Caco-2 (cell line): Measurements from ENCODE around the gene SPTB. TPM values are rescaled to one million over a fixed set of nuclear protein-coding genes. Genes with fewer than 3 reads are reported as not detected.

Experiments used
- BruUV-seq: library from RNA; stranded (reverse); fragments of 400-500 nt; replicated peaks from 2 replicates; lab custom pipeline; 2021; lab: Mats Ljungman, UMichigan
- CTCF ChIA-PET: fragments of 300-600 bp; sonication (Branson Sonifier 250); formaldehyde crosslinking; loops from one replicate; lab custom pipeline; 2022; ENCODE audit warnings: antibody characterized with exemption; lab: Charles Lee
- POLR2A ChIA-PET: fragments of 300-600 bp; sonication (Branson Sonifier 250); formaldehyde crosslinking; loops from one replicate; lab custom pipeline; 2022; ENCODE audit warnings: antibody characterized with exemption; lab: Charles Lee
- DNase-seq, 2 experiments: peaks; one replicate each; pipeline versions ENCODE4 v3.0.0 to v3.0.0-alpha.2; 2020 to 2022
- H3K27me3 ChIP-seq: replicated peaks from 2 replicates; pipeline ENCODE4 v1.6.0; 2011; ENCODE audit warnings: low read length; ENCODE audit not compliant: control insufficient read depth, insufficient read depth
- H3K36me3 ChIP-seq: 2 replicates; pipeline ENCODE4 v1.5.1; 2011; ENCODE audit warnings: low read length; ENCODE audit not compliant: control insufficient read depth, insufficient read depth
- H3K4me1 ChIP-seq: fragments of 250-450 bp; sonication (Bioruptor Pico); 2 replicates; pipeline ENCODE4 v1.5.1; 2020; ENCODE audit warnings: mild to moderate bottlenecking
- H3K4me3 ChIP-seq: 2 replicates; pipeline ENCODE4 v1.5.1; 2011; ENCODE audit warnings: low read depth, mild to moderate bottlenecking, control low read depth, low read length
- H3K9me3 ChIP-seq: fragments of 250-450 bp; sonication (Bioruptor Pico); 2 replicates; pipeline ENCODE4 v1.5.1; 2020; ENCODE audit warnings: mild to moderate bottlenecking, moderate library complexity
- H3K27ac Mint-ChIP-seq: one replicate; pipeline ENCODE4 v1.8.0; 2022; ENCODE audit warnings: mixed read lengths; ENCODE audit not compliant: unreplicated experiment
- H3K27me3 Mint-ChIP-seq: one replicate; pipeline ENCODE4 v1.8.0; 2022; ENCODE audit warnings: mixed read lengths; ENCODE audit not compliant: insufficient read depth, unreplicated experiment
- H3K36me3 Mint-ChIP-seq: one replicate; pipeline ENCODE4 v1.8.0; 2022; ENCODE audit warnings: mild to moderate bottlenecking, mixed read lengths; ENCODE audit not compliant: insufficient read depth, unreplicated experiment
- H3K4me1 Mint-ChIP-seq: one replicate; pipeline ENCODE4 v1.8.0; 2022; ENCODE audit warnings: low read depth, mixed read lengths; ENCODE audit not compliant: unreplicated experiment
- H3K4me3 Mint-ChIP-seq: one replicate; pipeline ENCODE4 v1.8.0; 2022; ENCODE audit warnings: mild to moderate bottlenecking, moderate library complexity, mixed read lengths; ENCODE audit not compliant: unreplicated experiment
- H3K9me3 Mint-ChIP-seq: one replicate; pipeline ENCODE4 v1.8.0; 2022; ENCODE audit warnings: mixed read lengths; ENCODE audit not compliant: unreplicated experiment
- intact Hi-C: fragments of 100-400 bp; cut with micrococcal nuclease; formaldehyde crosslinking; loops from one replicate; pipeline ENCODE4 v1.10.0; 2022; ENCODE audit not compliant: unreplicated experiment
- total RNA-seq: library from RNA; stranded (reverse); gene quantifications from 2 replicates; pipeline ENCODE4 v1.2.3, GENCODE V29; 2022
- TF ChIP-seq, protein P1 (sequence below), 2 experiments: fragments of 200-600 bp in 1 of 2; IDR thresholded peaks; 1 replicate in 1 of 2; 2 replicates in 1 of 2; pipeline versions ENCODE4 v1.5.1 to v1.8.0; 2011 to 2022; ENCODE audit warnings: antibody characterized with exemption in 1 of 2, control low read depth in 1 of 2, inconsistent platforms in 1 of 2, low read depth in 1 of 2, low read length in 1 of 2, mild to moderate bottlenecking in 1 of 2, moderate library complexity in 1 of 2; ENCODE audit not compliant: insufficient read depth in 1 of 2, severe bottlenecking in 1 of 2, unreplicated experiment in 1 of 2

The SPTB gene
- total RNA-seq, 1 experiment from 2014 or later, result 1.7 TPM

DNA sequence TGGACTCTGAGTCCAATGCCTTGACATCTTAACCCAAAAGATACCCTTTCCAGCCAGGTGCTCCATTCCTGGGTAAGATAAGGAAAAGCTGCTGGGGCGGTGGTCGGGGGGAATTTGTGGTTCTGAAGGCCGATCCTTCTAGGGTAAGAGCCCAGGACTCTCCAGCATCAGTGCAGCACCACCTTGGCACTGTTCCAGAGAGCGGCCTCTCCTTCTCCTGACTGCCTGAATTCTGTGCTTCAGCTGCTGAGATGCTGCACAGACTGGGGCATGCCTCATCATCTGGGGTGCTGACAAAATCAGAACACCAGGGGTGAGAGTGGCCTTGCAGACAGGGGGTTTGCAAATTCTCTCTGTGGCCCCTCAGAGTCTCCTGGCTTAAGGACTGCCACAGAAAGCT lies 87.5 kb downstream of the SPTB start:
- Mint-ChIP-seq H3K9me3 (no peaks in the 10 kb centered on the region), H3K27ac (no peak overlapping the region), H3K27me3 (no peaks in the 10 kb centered on the region), H3K36me3 (no peaks in the 10 kb centered on the region), H3K4me3 (no peak overlapping the region), H3K4me1 (no peaks in the 10 kb centered on the region)
- no peak overlapping the region for H3K4me3 ChIP-seq
- no peak for DNase-seq
- H3K9me3 ChIP-seq, result no peaks in the 10 kb centered on the region
- H3K36me3 ChIP-seq, result no peaks in the 10 kb centered on the region
- H3K4me1 ChIP-seq, result no peaks in the 10 kb centered on the region
- intact Hi-C loops, result no loop called here
- ChIA-PET POLR2A (no interaction called here), CTCF (interaction anchor here (1.0 kb wide), 1 partner anchor 9 kb away, joined by 4 read pairs; no protein-coding TSS in a partner anchor)
- no TSS peak for BruUV-seq
- H3K27me3 ChIP-seq, result no peaks in the 10 kb centered on the region
- TF ChIP-seq, protein P1, sequence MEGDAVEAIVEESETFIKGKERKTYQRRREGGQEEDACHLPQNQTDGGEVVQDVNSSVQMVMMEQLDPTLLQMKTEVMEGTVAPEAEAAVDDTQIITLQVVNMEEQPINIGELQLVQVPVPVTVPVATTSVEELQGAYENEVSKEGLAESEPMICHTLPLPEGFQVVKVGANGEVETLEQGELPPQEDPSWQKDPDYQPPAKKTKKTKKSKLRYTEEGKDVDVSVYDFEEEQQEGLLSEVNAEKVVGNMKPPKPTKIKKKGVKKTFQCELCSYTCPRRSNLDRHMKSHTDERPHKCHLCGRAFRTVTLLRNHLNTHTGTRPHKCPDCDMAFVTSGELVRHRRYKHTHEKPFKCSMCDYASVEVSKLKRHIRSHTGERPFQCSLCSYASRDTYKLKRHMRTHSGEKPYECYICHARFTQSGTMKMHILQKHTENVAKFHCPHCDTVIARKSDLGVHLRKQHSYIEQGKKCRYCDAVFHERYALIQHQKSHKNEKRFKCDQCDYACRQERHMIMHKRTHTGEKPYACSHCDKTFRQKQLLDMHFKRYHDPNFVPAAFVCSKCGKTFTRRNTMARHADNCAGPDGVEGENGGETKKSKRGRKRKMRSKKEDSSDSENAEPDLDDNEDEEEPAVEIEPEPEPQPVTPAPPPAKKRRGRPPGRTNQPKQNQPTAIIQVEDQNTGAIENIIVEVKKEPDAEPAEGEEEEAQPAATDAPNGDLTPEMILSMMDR (IDR thresholded peaks at IDR 0.05; ENCODE audit: insufficient read depth in 1 of 2, low read depth in 1 of 2, low read length in 1 of 2, severe bottlenecking in 1 of 2, unreplicated experiment in 1 of 2), result no peak

DNA sequence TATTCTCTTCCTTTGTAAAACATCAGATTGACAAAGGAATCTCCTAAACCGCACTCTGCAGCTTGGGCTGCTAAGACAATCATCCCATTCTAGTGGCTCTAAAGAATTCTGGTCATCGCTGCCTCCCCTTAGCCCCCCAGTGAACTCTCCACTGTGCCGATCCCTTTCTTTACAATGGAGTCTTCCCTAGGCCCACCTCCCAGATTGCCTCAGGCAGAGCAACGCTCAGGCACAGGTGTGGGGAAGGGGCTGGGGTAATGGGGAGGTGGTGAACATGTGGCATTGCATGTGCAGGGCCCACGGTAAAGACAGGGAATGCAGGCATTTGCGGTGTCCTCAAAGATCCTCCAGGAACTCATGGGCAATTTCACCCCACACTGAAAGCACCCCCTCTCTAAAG lies 89.2 kb downstream of the SPTB start:
- Mint-ChIP-seq H3K27me3 (no peaks in the 10 kb centered on the region), H3K4me3 (no peak overlapping the region), H3K9me3 (no peaks in the 10 kb centered on the region), H3K4me1 (no peaks in the 10 kb centered on the region), H3K27ac (no peak overlapping the region), H3K36me3 (no peaks in the 10 kb centered on the region)
- BruUV-seq, result no TSS peak
- DNase-seq, result no peak
- ChIA-PET CTCF (interaction anchor here (1.2 kb wide), 1 partner anchor 10 kb away, joined by 3 read pairs; no protein-coding TSS in a partner anchor), POLR2A (no interaction called here)
- Histone ChIP-seq H3K4me3 (no peak overlapping the region), H3K36me3 (no peaks in the 10 kb centered on the region), H3K9me3 (no peaks in the 10 kb centered on the region), H3K4me1 (no peaks in the 10 kb centered on the region), H3K27me3 (no peaks in the 10 kb centered on the region)
- TF ChIP-seq, protein P1 (IDR thresholded peaks at IDR 0.05; ENCODE audit: insufficient read depth in 1 of 2, low read depth in 1 of 2, low read length in 1 of 2, severe bottlenecking in 1 of 2, unreplicated experiment in 1 of 2), result no peak
- intact Hi-C loops, result no loop called here

DNA sequence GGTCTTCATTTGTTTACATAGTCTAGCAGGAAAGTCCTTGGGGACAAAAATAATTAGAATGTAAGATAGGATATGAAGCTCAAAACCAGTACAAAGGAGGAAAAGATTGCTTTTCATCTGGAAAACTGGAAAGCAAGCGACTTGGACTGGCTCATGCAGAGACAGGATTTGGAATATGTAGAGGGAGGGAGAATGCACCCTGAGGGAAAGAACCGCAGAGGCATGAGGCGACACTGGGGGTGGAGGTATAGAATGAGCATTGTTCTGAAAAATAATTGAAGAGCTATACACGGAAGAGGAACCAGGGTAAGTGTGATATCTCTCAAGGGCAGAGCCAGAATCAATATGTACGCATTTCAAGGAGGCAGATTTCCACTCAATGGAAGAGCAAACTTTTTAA lies 90.0 kb downstream of the SPTB start:
- TF ChIP-seq, protein P1 (IDR thresholded peaks at IDR 0.05; ENCODE audit: insufficient read depth in 1 of 2, low read depth in 1 of 2, low read length in 1 of 2, severe bottlenecking in 1 of 2, unreplicated experiment in 1 of 2), result no peak
- ChIA-PET POLR2A (no interaction called here), CTCF (interaction anchor here (0.6 to 1.2 kb wide), 3 partner anchors 9 to 287 kb away, joined by 3 to 4 read pairs (median 3); no protein-coding TSS in a partner anchor)
- Histone ChIP-seq H3K9me3 (no peaks in the 10 kb centered on the region), H3K27me3 (no peaks in the 10 kb centered on the region), H3K36me3 (no peaks in the 10 kb centered on the region), H3K4me3 (no peak overlapping the region), H3K4me1 (no peaks in the 10 kb centered on the region)
- no TSS peak for BruUV-seq
- intact Hi-C loops, result no loop called here
- no peaks in the 10 kb centered on the region for H3K9me3 Mint-ChIP-seq
- H3K27me3 Mint-ChIP-seq, result no peaks in the 10 kb centered on the region
- no peaks in the 10 kb centered on the region for H3K36me3 Mint-ChIP-seq
- DNase-seq, result no peak
- no peak overlapping the region for H3K4me3 Mint-ChIP-seq
- no peaks in the 10 kb centered on the region for H3K4me1 Mint-ChIP-seq
- no peak overlapping the region for H3K27ac Mint-ChIP-seq
